ENCODE data around the gene CNGB1. TPM values are rescaled to one million over a fixed set of nuclear protein-coding genes. Genes with fewer than 3 reads are reported as not detected.

CNGB1 gene
- total RNA-seq, 3 donors from 2014 or later (not counting 1 experiment from before 2014, with no cell fraction given) = not detected

DNA sequence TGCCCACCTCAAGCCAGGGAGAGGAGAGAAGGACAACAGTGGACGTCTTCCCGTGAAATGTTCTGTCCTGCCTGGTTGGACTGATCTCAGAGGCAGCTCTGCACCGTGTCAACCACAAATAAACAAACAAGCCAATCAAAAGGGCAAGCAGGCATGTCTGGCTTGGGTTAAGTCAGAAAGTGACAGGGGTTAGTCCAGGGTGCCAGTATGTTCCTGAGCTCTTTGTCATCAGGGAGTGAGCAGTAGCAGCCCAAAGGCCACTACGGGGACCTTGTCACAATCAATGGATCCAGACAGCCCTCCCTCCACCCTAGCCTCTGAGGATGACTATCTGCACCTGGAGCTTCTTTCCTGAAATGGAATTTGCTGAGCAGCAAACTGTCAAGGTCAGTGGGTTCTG lies 35.0 kb downstream of the CNGB1 start:
- Histone ChIP-seq H3K36me3 (ENCODE audit: control insufficient read depth, insufficient read depth, low read length) (no peaks in the 10 kb centered on the region), H3K27ac (ENCODE audit: low read length) (no peak overlapping the region), H3K4me3 (ENCODE audit: low read length) (no peak overlapping the region), H3K4me1 (ENCODE audit: control insufficient read depth, insufficient read depth, low read length) (peaks cover 16% of the 10 kb centered on the region), H3K27me3 (ENCODE audit: control insufficient read depth, insufficient read depth, low read length) (no peaks in the 10 kb centered on the region), H3K9me3 (ENCODE audit: control insufficient read depth, insufficient read depth, low read length) (no peaks in the 10 kb centered on the region)
- peaks cover 16 to 31% of the 10 kb centered on the region in 2 donors for H3K4me1 Mint-ChIP-seq
- H3K36me3 Mint-ChIP-seq = no peaks in the 10 kb centered on the region
- TF ChIP-seq, protein P1, sequence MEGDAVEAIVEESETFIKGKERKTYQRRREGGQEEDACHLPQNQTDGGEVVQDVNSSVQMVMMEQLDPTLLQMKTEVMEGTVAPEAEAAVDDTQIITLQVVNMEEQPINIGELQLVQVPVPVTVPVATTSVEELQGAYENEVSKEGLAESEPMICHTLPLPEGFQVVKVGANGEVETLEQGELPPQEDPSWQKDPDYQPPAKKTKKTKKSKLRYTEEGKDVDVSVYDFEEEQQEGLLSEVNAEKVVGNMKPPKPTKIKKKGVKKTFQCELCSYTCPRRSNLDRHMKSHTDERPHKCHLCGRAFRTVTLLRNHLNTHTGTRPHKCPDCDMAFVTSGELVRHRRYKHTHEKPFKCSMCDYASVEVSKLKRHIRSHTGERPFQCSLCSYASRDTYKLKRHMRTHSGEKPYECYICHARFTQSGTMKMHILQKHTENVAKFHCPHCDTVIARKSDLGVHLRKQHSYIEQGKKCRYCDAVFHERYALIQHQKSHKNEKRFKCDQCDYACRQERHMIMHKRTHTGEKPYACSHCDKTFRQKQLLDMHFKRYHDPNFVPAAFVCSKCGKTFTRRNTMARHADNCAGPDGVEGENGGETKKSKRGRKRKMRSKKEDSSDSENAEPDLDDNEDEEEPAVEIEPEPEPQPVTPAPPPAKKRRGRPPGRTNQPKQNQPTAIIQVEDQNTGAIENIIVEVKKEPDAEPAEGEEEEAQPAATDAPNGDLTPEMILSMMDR (IDR thresholded peaks at IDR 0.05) = no peak
- peak overlapping the region; percentile 44 to 70 for H3K27ac Mint-ChIP-seq
- 81% methylated on average over 4 of the region's 4 CpGs for WGBS (ENCODE audit: insufficient coverage)
- no peak for DNase-seq
- H3K9me3 Mint-ChIP-seq = no peaks in the 10 kb centered on the region
- no peak for ATAC-seq
- no peaks in the 10 kb centered on the region for H3K27me3 Mint-ChIP-seq (ENCODE audit: low read depth in 2 of 2)
- H3K4me3 Mint-ChIP-seq = no peak overlapping the region
- intact Hi-C loops (cut with micrococcal nuclease) = no loop called here

DNA sequence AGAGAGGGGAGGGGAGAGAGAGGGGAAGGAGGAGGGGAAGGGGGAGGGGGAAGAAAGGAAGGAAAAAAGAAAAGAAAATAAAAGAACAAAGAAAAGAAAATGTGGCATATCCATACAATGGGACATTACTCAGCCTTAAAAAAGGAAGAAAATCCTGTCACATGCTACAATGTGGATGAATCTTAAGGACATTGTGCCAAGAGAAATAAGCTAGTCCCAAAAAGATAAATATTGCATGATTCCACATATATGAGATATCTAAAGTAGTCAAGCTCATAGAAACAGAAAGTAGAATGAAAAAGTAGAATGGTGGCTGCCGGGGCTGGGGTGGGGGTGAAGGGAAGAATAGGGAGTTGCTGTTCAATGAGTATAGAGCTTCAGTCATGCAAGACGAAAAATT lies 40.4 kb downstream of the CNGB1 start:
- H3K4me1 ChIP-seq (ENCODE audit: control insufficient read depth, insufficient read depth, low read length) = peaks cover 10% of the 10 kb centered on the region
- H3K36me3 ChIP-seq (ENCODE audit: control insufficient read depth, insufficient read depth, low read length) = no peaks in the 10 kb centered on the region
- H3K27me3 ChIP-seq (ENCODE audit: control insufficient read depth, insufficient read depth, low read length) = no peaks in the 10 kb centered on the region
- ATAC-seq = no peak
- H3K27ac Mint-ChIP-seq = no peak overlapping the region
- H3K36me3 Mint-ChIP-seq = no peaks in the 10 kb centered on the region
- intact Hi-C loops (cut with micrococcal nuclease) = no loop called here
- no peak overlapping the region for H3K27ac ChIP-seq (ENCODE audit: low read length)
- no peak for DNase-seq
- peaks cover 0 to 12% of the 10 kb centered on the region in 2 donors for H3K4me1 Mint-ChIP-seq
- H3K4me3 Mint-ChIP-seq = no peak overlapping the region
- 81% methylated on average over 2 of the region's 2 CpGs for WGBS (ENCODE audit: insufficient coverage)
- no peaks in the 10 kb centered on the region for H3K9me3 ChIP-seq (ENCODE audit: control insufficient read depth, insufficient read depth, low read length)
- H3K9me3 Mint-ChIP-seq = no peaks in the 10 kb centered on the region
- TF ChIP-seq, protein P1 (IDR thresholded peaks at IDR 0.05) = no peak
- no peak overlapping the region for H3K4me3 ChIP-seq (ENCODE audit: low read length)
- peaks cover 0 to 5% of the 10 kb centered on the region in 2 donors for H3K27me3 Mint-ChIP-seq (ENCODE audit: low read depth in 2 of 2)

- no peaks in the 10 kb centered on the region for H3K27me3 ChIP-seq (ENCODE audit: control insufficient read depth, insufficient read depth, low read length)
- H3K9me3 ChIP-seq (ENCODE audit: control insufficient read depth, insufficient read depth, low read length) = no peaks in the 10 kb centered on the region
- no peaks in the 10 kb centered on the region for H3K36me3 Mint-ChIP-seq
- DNase-seq (no peak), ATAC-seq (no peak)
- H3K9me3 Mint-ChIP-seq = no peaks in the 10 kb centered on the region
- H3K36me3 ChIP-seq (ENCODE audit: control insufficient read depth, insufficient read depth, low read length) = no peaks in the 10 kb centered on the region
- H3K27ac Mint-ChIP-seq = no peak overlapping the region
- H3K4me3 Mint-ChIP-seq = no peak overlapping the region
- 92% methylated on average over 3 of the region's 3 CpGs for WGBS (ENCODE audit: insufficient coverage)
- no peaks in the 10 kb centered on the region for H3K4me1 ChIP-seq (ENCODE audit: control insufficient read depth, insufficient read depth, low read length)
- H3K4me1 Mint-ChIP-seq = peaks cover 0 to 2% of the 10 kb centered on the region in 2 donors
- H3K27me3 Mint-ChIP-seq (ENCODE audit: low read depth in 2 of 2) = peaks cover 0 to 5% of the 10 kb centered on the region in 2 donors
- TF ChIP-seq, protein P1 (IDR thresholded peaks at IDR 0.05) = no peak
- no peak overlapping the region for H3K4me3 ChIP-seq (ENCODE audit: low read length)
- intact Hi-C loops (cut with micrococcal nuclease) = no loop called here
- H3K27ac ChIP-seq (ENCODE audit: low read length) = no peak overlapping the region
Observed at GRCh38 chr16:57929250-57929649, 41.7 kb downstream of the CNGB1 start.

GRCh38 chr16:57926041-57926440 lies 44.9 kb downstream of the CNGB1 start:
- Histone ChIP-seq H3K27me3 (ENCODE audit: control insufficient read depth, insufficient read depth, low read length) (no peaks in the 10 kb centered on the region), H3K27ac (ENCODE audit: low read length) (no peak overlapping the region), H3K9me3 (ENCODE audit: control insufficient read depth, insufficient read depth, low read length) (no peaks in the 10 kb centered on the region), H3K4me1 (ENCODE audit: control insufficient read depth, insufficient read depth, low read length) (no peaks in the 10 kb centered on the region), H3K36me3 (ENCODE audit: control insufficient read depth, insufficient read depth, low read length) (no peaks in the 10 kb centered on the region), H3K4me3 (ENCODE audit: low read length) (no peak overlapping the region)
- Mint-ChIP-seq H3K27me3 (ENCODE audit: low read depth in 2 of 2) (peaks cover 0 to 5% of the 10 kb centered on the region in 2 donors), H3K4me3 (no peak overlapping the region), H3K4me1 (no peaks in the 10 kb centered on the region), H3K9me3 (no peaks in the 10 kb centered on the region), H3K36me3 (no peaks in the 10 kb centered on the region), H3K27ac (no peak overlapping the region)
- TF ChIP-seq, protein P1 (IDR thresholded peaks at IDR 0.05) = no peak
- 100% methylated on average over 2 of the region's 2 CpGs for WGBS (ENCODE audit: insufficient coverage)
- intact Hi-C loops (cut with micrococcal nuclease) = no loop called here
- ATAC-seq (no peak), DNase-seq (no peak)

All from natural killer cell (primary cell).